RWPE2 (cell line): ENCODE data around the gene ZNF331.
A peak's percentile ranks its signal among the peaks of the same experiment; 100 is the strongest.
"Not testable (repeated sequence)": the region's sequence is repeated elsewhere in the genome, so short reads cannot be mapped to it uniquely, and the experiment has no call there.

ENCODE experiments used
- ATAC-seq: fragments of 200-7000 bp; cut with Tn5 transposase; 3 replicates; pipeline ENCODE4 v1.9.1; 2021; ENCODE audit warnings: low read depth
- DNase-seq: peaks from one replicate; pipeline ENCODE4 v3.0.0-alpha.2; 2020; ENCODE audit warnings: low spot score
- H3K27ac ChIP-seq: fragments of 450-650 bp; 2 replicates; pipeline ENCODE4 v1.5.1; 2017; ENCODE audit warnings: mild to moderate bottlenecking; ENCODE audit not compliant: poor library complexity, severe bottlenecking
- H3K27me3 ChIP-seq: fragments of 250-450 bp; sonication (Bioruptor Pico); 2 replicates; pipeline ENCODE4 v1.5.1; 2021; ENCODE audit warnings: mild to moderate bottlenecking, moderate library complexity; ENCODE audit not compliant: insufficient read depth, poor library complexity, severe bottlenecking
- H3K36me3 ChIP-seq: fragments of 250-450 bp; sonication (Bioruptor Pico); 2 replicates; pipeline ENCODE4 v1.5.1; 2020; ENCODE audit warnings: low read depth, mild to moderate bottlenecking, moderate library complexity
- H3K4me1 ChIP-seq: fragments of 250-450 bp; sonication (Bioruptor Pico); 2 replicates; pipeline ENCODE4 v1.5.1; 2021; ENCODE audit warnings: mild to moderate bottlenecking, moderate library complexity; ENCODE audit not compliant: insufficient read depth, poor library complexity, severe bottlenecking
- H3K4me3 ChIP-seq: fragments of 250-450 bp; sonication (Bioruptor Pico); 2 replicates; pipeline ENCODE4 v1.5.1; 2021; ENCODE audit warnings: mild to moderate bottlenecking, moderate library complexity; ENCODE audit not compliant: severe bottlenecking
- H3K9me3 ChIP-seq: fragments of 250-450 bp; sonication (Bioruptor Pico); 2 replicates; pipeline ENCODE4 v1.5.1; 2021; ENCODE audit warnings: mild to moderate bottlenecking, moderate library complexity; ENCODE audit not compliant: severe bottlenecking
- TF ChIP-seq, protein P1 (sequence below): fragments of 450-650 bp; IDR thresholded peaks from one replicate; pipeline ENCODE4 v1.5.1; 2017; ENCODE audit warnings: mild to moderate bottlenecking, moderate library complexity; ENCODE audit not compliant: poor library complexity, severe bottlenecking

ZNF331 gene

DNA sequence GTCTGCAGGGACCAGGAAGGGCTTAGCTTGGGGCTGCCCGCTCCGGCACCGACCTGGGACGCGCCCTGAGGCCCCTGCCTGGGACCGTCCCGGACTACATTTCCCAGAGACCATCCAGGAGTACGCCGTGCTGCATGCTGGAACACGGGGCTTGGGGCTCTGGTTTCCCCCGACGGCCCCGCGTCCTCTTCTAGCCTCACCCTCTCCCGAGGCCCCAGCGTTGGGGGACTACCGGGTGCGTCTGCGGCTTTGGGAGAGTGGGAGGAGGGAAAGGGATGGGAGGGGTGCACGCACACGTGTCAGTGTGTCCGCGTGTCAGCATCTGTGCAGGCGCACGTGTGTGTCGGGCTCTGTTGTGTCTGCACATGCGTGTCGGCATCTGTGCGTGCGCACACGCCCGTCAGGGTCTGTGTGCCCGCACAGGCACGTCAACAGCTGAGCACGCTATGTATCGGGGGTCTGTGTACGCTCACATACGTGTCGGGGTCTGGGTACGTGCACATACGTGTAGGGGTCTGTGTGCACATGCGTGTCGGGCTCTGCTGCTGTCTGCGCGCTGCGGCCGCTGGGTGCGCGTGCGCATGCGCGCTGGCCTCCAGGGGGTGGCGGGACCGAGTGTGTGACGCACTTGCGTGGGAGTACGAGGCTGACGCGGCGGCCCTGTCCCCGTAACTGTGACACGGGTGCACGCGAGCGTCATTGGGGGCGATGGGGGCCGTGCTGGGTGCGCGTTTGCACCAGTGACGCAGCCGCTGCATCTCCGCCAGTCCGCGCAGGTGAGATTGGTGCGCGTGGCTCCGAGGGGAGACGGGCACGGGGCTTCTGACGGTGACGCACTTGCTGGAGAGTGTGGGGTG, at the start of gene ZNF331:
ZNF331 (plus strand) TSS at position 625 of the 857 bp plus-strand sequence. CDS start 31,232 bp downstream, outside the sequence.
- Histone ChIP-seq H3K27ac (peak within 1 kb of the TSS; percentile 24), H3K4me1 (peaks cover 5% of the 10 kb centered on the region), H3K4me3 (peak within 1 kb of the TSS; percentile 55)

DNA sequence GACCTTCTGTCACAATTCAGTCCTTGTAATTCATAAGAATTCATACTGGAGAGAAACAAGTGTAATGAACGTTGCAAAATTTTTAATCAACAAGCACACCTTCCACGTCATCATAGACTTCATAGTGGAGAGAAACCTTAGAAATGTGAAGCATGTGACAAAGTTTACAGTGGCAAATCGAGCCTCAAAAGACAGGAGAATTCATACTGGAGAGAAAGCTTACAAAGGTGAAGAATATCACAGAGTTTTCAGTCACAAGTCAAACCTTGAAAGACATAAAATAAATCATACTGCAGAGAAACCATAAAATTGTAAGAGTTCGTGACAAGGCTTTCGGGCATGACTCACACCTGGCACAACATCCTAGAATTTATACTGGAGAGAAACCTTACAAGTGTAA, 45.8 kb upstream of the ZNF331 start:
- no peak overlapping the region for H3K27ac ChIP-seq
- no peaks in the 10 kb centered on the region for H3K4me1 ChIP-seq
- TF ChIP-seq, protein P1, sequence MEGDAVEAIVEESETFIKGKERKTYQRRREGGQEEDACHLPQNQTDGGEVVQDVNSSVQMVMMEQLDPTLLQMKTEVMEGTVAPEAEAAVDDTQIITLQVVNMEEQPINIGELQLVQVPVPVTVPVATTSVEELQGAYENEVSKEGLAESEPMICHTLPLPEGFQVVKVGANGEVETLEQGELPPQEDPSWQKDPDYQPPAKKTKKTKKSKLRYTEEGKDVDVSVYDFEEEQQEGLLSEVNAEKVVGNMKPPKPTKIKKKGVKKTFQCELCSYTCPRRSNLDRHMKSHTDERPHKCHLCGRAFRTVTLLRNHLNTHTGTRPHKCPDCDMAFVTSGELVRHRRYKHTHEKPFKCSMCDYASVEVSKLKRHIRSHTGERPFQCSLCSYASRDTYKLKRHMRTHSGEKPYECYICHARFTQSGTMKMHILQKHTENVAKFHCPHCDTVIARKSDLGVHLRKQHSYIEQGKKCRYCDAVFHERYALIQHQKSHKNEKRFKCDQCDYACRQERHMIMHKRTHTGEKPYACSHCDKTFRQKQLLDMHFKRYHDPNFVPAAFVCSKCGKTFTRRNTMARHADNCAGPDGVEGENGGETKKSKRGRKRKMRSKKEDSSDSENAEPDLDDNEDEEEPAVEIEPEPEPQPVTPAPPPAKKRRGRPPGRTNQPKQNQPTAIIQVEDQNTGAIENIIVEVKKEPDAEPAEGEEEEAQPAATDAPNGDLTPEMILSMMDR, result no peak
- H3K36me3 ChIP-seq, result peaks cover 36% of the 10 kb centered on the region
- no peaks in the 10 kb centered on the region for H3K27me3 ChIP-seq
- DNase-seq, result no peak
- H3K9me3 ChIP-seq, result peaks cover 6% of the 10 kb centered on the region
- ATAC-seq, result no peak
- no peak overlapping the region for H3K4me3 ChIP-seq

More for the DNA sequence above, at the start of gene ZNF331:
- TF ChIP-seq, protein P1, result no peak
- no peaks in the 10 kb centered on the region for H3K27me3 ChIP-seq
- DNase-seq, result peak; percentile 74
- ATAC-seq, result peak; percentile 79
- H3K9me3 ChIP-seq, result no peaks in the 10 kb centered on the region
- peaks cover 22% of the 10 kb centered on the region for H3K36me3 ChIP-seq

DNA sequence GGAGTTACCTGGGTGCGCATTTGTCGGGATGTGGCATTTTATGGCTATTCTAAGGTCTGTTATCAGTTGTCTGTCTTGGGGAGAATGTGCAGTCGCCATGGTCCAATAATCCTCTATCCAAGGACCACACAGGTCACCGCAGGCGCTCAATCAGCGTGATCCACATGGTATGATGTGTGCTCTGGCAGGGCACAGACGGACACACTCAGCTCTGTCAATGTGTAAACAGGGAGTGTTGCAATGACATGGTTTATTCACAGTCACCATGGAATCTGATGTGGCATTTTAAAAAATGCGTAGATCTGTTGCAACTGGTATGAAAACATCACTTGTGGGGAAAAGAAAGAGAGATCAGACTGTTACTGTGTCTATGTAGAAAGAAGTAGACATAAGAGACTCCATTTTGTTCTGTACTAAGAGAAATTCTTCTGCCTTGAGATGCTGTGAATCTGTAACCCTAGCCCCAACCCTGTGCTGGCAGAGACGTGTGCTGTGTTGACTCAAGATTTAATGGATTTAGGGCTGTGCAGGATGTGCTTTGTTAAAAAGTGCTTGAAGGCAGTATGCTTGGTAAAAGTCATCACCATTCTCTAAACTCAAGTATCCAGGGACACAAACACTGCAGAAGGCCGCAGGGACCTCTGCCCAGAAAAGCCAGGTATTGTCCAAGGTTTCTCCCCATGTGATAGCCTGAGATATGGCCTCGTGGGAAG, 40.5 kb upstream of the ZNF331 start:
- H3K36me3 ChIP-seq, H3K4me1 ChIP-seq, H3K9me3 ChIP-seq, H3K27ac ChIP-seq, H3K27me3 ChIP-seq, DNase-seq, H3K4me3 ChIP-seq: not testable (repeated sequence)
- peak; percentile 27; the same call in 1 of the 3 replicates for ATAC-seq

- H3K4me1 ChIP-seq, H3K4me3 ChIP-seq, DNase-seq, H3K27ac ChIP-seq, H3K36me3 ChIP-seq, H3K27me3 ChIP-seq, ATAC-seq, H3K9me3 ChIP-seq: not testable (repeated sequence)
These were observed 39.9 kb upstream of the ZNF331 start for GRCh38 chr19:53498024-53498395.

- DNase-seq, H3K9me3 ChIP-seq, H3K4me3 ChIP-seq, H3K27ac ChIP-seq, H3K4me1 ChIP-seq, ATAC-seq, H3K27me3 ChIP-seq, H3K36me3 ChIP-seq: not testable (repeated sequence)
These were observed 34.8 kb upstream of the ZNF331 start for GRCh38 chr19:53503151-53503550.

DNA sequence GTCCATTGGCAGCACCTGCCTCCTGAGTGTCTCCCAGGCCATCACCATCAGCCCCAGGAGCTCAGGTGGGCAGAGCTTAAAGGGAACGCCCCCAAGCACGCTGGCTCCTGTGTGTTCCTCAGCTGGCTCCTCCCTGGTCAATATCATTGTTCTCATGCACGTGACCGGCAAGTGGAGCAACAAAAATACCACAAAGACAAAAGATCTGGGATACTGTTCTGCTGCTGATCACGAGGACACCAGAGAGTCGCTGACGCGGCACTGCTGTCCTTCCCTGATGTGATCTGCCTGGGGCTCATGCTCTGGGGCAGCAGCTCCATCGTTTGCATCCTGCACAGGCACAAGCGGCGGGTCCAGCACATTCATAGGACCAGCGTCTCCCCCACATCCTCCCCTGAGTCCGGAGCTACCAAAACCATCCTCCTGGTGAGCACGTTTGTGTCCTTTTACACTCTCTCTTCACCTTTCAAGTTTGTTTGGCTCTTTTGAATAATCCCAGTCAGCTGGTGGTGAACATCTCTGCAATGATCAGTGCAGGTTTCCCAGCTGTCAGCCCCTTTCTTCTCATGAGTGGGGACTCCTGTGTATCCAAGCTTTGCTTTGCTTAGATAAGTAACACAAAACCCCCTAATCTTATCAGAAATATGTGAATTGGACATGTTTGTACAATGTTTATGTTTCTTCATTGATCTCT, 34.1 kb upstream of the ZNF331 start:
- not testable (repeated sequence) for H3K27ac ChIP-seq, H3K36me3 ChIP-seq, ATAC-seq, H3K27me3 ChIP-seq, H3K9me3 ChIP-seq, DNase-seq, H3K4me1 ChIP-seq, H3K4me3 ChIP-seq
